Measurements from ENCODE around the gene GM2A. TPM values are rescaled to one million over a fixed set of nuclear protein-coding genes. Genes with fewer than 3 reads are reported as not detected.

Gene GM2A
- total and polyA plus RNA-seq, 9 of the 15 experiments (the other 6 are each of a cell fraction or from before 2014, with no cell fraction given) = 5.8 to 36.0 (median 10.0) TPM

DNA sequence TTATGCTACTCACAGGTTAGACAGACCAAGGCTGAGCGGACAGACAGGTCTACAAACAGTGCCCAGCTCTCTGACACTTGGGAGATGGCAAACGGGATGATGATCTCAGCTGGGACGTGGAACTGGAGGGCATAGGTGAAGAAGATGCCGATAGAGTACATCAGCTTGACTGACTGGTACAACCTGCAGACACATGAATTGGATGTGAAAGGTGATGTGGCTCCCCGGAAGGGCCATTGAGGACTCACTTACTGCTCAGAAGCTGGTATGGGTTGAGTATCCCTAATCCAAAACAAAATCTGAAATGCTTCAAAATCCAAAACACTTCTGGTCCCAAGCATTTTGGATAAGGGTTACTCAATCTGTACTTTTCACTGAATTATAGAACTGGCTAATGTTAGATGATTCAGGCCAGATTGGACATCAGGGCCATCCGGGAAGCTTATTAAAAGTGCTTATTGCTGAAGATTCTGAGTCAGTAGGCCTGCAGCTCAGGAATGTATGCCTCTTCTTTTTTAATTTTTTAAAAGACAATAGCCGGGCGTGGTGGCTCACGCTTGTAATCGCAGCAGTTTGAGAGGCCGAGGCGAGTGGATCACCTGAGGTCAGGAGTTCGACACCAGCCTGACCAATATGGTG is 28.1 kb downstream of the GM2A start:
- Histone ChIP-seq H3K9ac (ENCODE audit: insufficient read depth in 1 of 2, low read depth in 2 of 2, low read length in 2 of 2) (no peak overlapping the region; a peak in 1 of 4 replicates), H3K4me1 (replicated peaks in 1 of 2; ENCODE audit: control insufficient read depth in 2 of 2, insufficient read depth in 2 of 2, low read length in 2 of 2) (no peaks in the 10 kb centered on the region), H3K9me1 (ENCODE audit: control insufficient read depth, insufficient read depth, low read length) (no peaks in the 10 kb centered on the region), H3K79me2 (ENCODE audit: control insufficient read depth, insufficient read depth, low read length) (no peaks in the 10 kb centered on the region), H3K27me3 (ENCODE audit: control insufficient read depth in 2 of 2, insufficient read depth in 2 of 2, low read length in 2 of 2) (peaks cover 7 to 30% of the 10 kb centered on the region in 2 experiments), H3K9me3 (replicated peaks; ENCODE audit: control insufficient read depth, insufficient read depth, low read depth, low read length) (no peaks in the 10 kb centered on the region), H3K4me2 (ENCODE audit: insufficient read depth, low read length) (no peak overlapping the region), H3K4me3 (no peak overlapping the region), H4K20me1 (replicated peaks; ENCODE audit: control insufficient read depth, insufficient read depth, low read length) (no peaks in the 10 kb centered on the region), H2AFZ (ENCODE audit: low read depth, low read length) (no peak overlapping the region), H3K36me3 (ENCODE audit: control insufficient read depth, insufficient read depth, low read length) (no peaks in the 10 kb centered on the region), H3K27ac (ENCODE audit: extremely low read depth, low read depth, low read length) (no peak overlapping the region)
- BruUV-seq (replicated peaks) = no TSS peak
- in situ Hi-C loops (cut with MboI) = no loop called here
- FAIRE-seq (no peak), DNase-seq (ENCODE audit: extremely low read depth in 1 of 4, low spot score in 3 of 4) (no peak), ATAC-seq (no peak)
- 0% methylated on average over 13 of the region's 13 CpGs for WGBS (ENCODE audit: insufficient coverage, low coverage, missing lambda C conversion rate)
- ChIA-PET POLR2A (interaction anchor here (1.2 kb wide), 1 partner anchor 28 kb away, joined by 5 read pairs; the partner anchor contains the start of gene GM2A), CTCF (ENCODE audit: low intra/inter-chr PET ratio) (no interaction called here)
- intact Hi-C loops (cut with micrococcal nuclease) = no loop called here
- TF ChIP-seq, protein P1, sequence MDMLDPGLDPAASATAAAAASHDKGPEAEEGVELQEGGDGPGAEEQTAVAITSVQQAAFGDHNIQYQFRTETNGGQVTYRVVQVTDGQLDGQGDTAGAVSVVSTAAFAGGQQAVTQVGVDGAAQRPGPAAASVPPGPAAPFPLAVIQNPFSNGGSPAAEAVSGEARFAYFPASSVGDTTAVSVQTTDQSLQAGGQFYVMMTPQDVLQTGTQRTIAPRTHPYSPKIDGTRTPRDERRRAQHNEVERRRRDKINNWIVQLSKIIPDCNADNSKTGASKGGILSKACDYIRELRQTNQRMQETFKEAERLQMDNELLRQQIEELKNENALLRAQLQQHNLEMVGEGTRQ (CRISPR knock-in tag; IDR thresholded peaks at IDR 0.05) = no peak
- TF ChIP-seq ZNF124 (CRISPR knock-in tag; IDR thresholded peaks at IDR 0.05) (no peak), ZNF589 (CRISPR knock-in tag; IDR thresholded peaks at IDR 0.05; ENCODE audit: low read depth) (no peak), ZNF696 (CRISPR knock-in tag; conservative IDR thresholded peaks at IDR 0.05) (no peak), RHOXF2B (CRISPR knock-in tag; conservative IDR thresholded peaks at IDR 0.05) (no peak), SRF (CRISPR knock-in tag; IDR thresholded peaks at IDR 0.05) (no peak), CTBP1 (IDR thresholded peaks at IDR 0.05; ENCODE audit: borderline replicate concordance) (no peak), TEAD2 (tag; IDR thresholded peaks at IDR 0.05) (no peak), KLF1 (tag; IDR thresholded peaks at IDR 0.05) (no peak), NR4A1 (CRISPR knock-in tag; IDR thresholded peaks at IDR 0.05) (no peak), NR4A1 (tag; IDR thresholded peaks at IDR 0.05) (no peak), ESRRA (IDR thresholded peaks at IDR 0.05; ENCODE audit: borderline replicate concordance, low read depth) (no peak)
- TF ChIP-seq, protein P2, sequence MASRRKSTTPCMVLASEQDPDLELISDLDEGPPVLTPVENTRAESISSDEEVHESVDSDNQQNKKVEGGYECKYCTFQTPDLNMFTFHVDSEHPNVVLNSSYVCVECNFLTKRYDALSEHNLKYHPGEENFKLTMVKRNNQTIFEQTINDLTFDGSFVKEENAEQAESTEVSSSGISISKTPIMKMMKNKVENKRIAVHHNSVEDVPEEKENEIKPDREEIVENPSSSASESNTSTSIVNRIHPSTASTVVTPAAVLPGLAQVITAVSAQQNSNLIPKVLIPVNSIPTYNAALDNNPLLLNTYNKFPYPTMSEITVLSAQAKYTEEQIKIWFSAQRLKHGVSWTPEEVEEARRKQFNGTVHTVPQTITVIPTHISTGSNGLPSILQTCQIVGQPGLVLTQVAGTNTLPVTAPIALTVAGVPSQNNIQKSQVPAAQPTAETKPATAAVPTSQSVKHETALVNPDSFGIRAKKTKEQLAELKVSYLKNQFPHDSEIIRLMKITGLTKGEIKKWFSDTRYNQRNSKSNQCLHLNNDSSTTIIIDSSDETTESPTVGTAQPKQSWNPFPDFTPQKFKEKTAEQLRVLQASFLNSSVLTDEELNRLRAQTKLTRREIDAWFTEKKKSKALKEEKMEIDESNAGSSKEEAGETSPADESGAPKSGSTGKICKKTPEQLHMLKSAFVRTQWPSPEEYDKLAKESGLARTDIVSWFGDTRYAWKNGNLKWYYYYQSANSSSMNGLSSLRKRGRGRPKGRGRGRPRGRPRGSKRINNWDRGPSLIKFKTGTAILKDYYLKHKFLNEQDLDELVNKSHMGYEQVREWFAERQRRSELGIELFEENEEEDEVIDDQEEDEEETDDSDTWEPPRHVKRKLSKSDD (conservative IDR thresholded peaks at IDR 0.05; ENCODE audit: low read length) = no peak
- TF ChIP-seq, protein P3, sequence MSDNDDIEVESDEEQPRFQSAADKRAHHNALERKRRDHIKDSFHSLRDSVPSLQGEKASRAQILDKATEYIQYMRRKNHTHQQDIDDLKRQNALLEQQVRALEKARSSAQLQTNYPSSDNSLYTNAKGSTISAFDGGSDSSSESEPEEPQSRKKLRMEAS (CRISPR knock-in tag; IDR thresholded peaks at IDR 0.05) = no peak
- TF ChIP-seq, protein P4, sequence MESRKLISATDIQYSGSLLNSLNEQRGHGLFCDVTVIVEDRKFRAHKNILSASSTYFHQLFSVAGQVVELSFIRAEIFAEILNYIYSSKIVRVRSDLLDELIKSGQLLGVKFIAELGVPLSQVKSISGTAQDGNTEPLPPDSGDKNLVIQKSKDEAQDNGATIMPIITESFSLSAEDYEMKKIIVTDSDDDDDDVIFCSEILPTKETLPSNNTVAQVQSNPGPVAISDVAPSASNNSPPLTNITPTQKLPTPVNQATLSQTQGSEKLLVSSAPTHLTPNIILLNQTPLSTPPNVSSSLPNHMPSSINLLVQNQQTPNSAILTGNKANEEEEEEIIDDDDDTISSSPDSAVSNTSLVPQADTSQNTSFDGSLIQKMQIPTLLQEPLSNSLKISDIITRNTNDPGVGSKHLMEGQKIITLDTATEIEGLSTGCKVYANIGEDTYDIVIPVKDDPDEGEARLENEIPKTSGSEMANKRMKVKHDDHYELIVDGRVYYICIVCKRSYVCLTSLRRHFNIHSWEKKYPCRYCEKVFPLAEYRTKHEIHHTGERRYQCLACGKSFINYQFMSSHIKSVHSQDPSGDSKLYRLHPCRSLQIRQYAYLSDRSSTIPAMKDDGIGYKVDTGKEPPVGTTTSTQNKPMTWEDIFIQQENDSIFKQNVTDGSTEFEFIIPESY (CRISPR knock-in tag; IDR thresholded peaks at IDR 0.05) = no peak
- TF ChIP-seq, protein P5, sequence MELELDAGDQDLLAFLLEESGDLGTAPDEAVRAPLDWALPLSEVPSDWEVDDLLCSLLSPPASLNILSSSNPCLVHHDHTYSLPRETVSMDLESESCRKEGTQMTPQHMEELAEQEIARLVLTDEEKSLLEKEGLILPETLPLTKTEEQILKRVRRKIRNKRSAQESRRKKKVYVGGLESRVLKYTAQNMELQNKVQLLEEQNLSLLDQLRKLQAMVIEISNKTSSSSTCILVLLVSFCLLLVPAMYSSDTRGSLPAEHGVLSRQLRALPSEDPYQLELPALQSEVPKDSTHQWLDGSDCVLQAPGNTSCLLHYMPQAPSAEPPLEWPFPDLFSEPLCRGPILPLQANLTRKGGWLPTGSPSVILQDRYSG (tag; conservative IDR thresholded peaks at IDR 0.05; ENCODE audit: low read depth) = no peak
